Liver (tissue), 9 donors: ENCODE data around the gene EXOC5. TPM values are rescaled to one million over a fixed set of nuclear protein-coding genes. Genes with fewer than 3 reads are reported as not detected.
"Not testable (repeated sequence)": the region's sequence is repeated elsewhere in the genome, so short reads cannot be mapped to it uniquely, and the experiment has no call there.

Experiments
- DNase-seq: peaks from one replicate; pipeline ENCODE4 v3.0.0-alpha.2; 2017; ENCODE audit warnings: low spot score
- H3K27ac ChIP-seq, 2 donors: one replicate each; pipeline ENCODE4 v1.7.0; 2013; ENCODE audit warnings: inconsistent platforms in 2 of 2, low read length in 2 of 2, control low read depth in 1 of 2, low read depth in 1 of 2, mild to moderate bottlenecking in 1 of 2
- H3K27me3 ChIP-seq, 4 donors: one replicate each; pipeline versions ENCODE4 v1.6.1 to v1.7.0; 2013; ENCODE audit warnings: low read length in 3 of 4, inconsistent platforms in 1 of 4, mild to moderate bottlenecking in 1 of 4, moderate library complexity in 1 of 4; ENCODE audit not compliant: control insufficient read depth in 4 of 4, insufficient read depth in 4 of 4
- H3K36me3 ChIP-seq, 4 donors: one replicate each; pipeline versions ENCODE4 v1.6.1 to v1.7.0; 2013; ENCODE audit warnings: low read length in 3 of 4, mild to moderate bottlenecking in 3 of 4, low read depth in 1 of 4, moderate library complexity in 1 of 4; ENCODE audit not compliant: control insufficient read depth in 4 of 4, insufficient read depth in 3 of 4
- H3K4me1 ChIP-seq, 4 donors: one replicate each; pipeline versions ENCODE4 v1.6.1 to v1.7.0; 2013; ENCODE audit warnings: low read length in 3 of 4, mild to moderate bottlenecking in 3 of 4, moderate library complexity in 1 of 4; ENCODE audit not compliant: control insufficient read depth in 4 of 4, insufficient read depth in 4 of 4
- H3K4me3 ChIP-seq, 3 donors: one replicate each; pipeline versions ENCODE4 v1.6.1 to v1.7.0; 2013; ENCODE audit warnings: low read length in 3 of 3, control low read depth in 1 of 3, low read depth in 1 of 3, mild to moderate bottlenecking in 1 of 3
- H3K9ac ChIP-seq, 2 donors: one replicate each; pipeline ENCODE4 v1.7.0; 2013; ENCODE audit warnings: low read length in 2 of 2, mild to moderate bottlenecking in 2 of 2, moderate library complexity in 2 of 2, control low read depth in 1 of 2, low read depth in 1 of 2
- H3K9me3 ChIP-seq, 4 donors: one replicate each; pipeline versions ENCODE4 v1.6.1 to v1.7.0; 2013; ENCODE audit warnings: low read length in 3 of 4; ENCODE audit not compliant: control insufficient read depth in 4 of 4
- ATF3 ChIP-seq: IDR thresholded peaks from 2 replicates; pipeline ENCODE4 v1.6.1; 2016; ENCODE audit warnings: antibody characterized with exemption
- CTCF ChIP-seq: fragments of 150-350 bp; IDR thresholded peaks from 2 replicates; pipeline ENCODE4 v1.5.1; 2017; ENCODE audit warnings: improper control_type of control experiment, low read depth, low read length; ENCODE audit not compliant: missing input control
- EGR1 ChIP-seq, 2 donors: IDR thresholded peaks; 2 replicates each; pipeline ENCODE4 v1.6.1; 2016 to 2018; ENCODE audit warnings: antibody characterized with exemption in 2 of 2, low read depth in 2 of 2
- FOXA1 ChIP-seq: IDR thresholded peaks from 2 replicates; pipeline ENCODE4 v1.6.1; 2016; ENCODE audit warnings: antibody characterized with exemption
- GABPA ChIP-seq, 2 donors: IDR thresholded peaks in 1 of 2; conservative IDR thresholded peaks in 1 of 2; 2 replicates each; pipeline ENCODE4 v1.6.1; 2016; ENCODE audit warnings: antibody characterized with exemption in 2 of 2, mild to moderate bottlenecking in 1 of 2, moderate library complexity in 1 of 2
- HNF4A ChIP-seq, 2 donors: conservative IDR thresholded peaks; 2 replicates each; pipeline ENCODE4 v1.6.1; 2016; ENCODE audit warnings: antibody characterized with exemption in 2 of 2, mild to moderate bottlenecking in 2 of 2
- HNF4G ChIP-seq: IDR thresholded peaks from 2 replicates; pipeline ENCODE4 v1.6.1; 2016; ENCODE audit warnings: antibody characterized with exemption
- JUND ChIP-seq, 2 donors: IDR thresholded peaks; 2 replicates each; pipeline ENCODE4 v1.6.1; 2016; ENCODE audit warnings: antibody characterized with exemption in 2 of 2
- NR2F2 ChIP-seq: IDR thresholded peaks from 2 replicates; pipeline ENCODE4 v1.6.1; 2016; ENCODE audit warnings: antibody characterized with exemption
- REST ChIP-seq: IDR thresholded peaks from 2 replicates; pipeline ENCODE4 v1.6.1; 2016; ENCODE audit warnings: antibody characterized with exemption, mild to moderate bottlenecking
- RXRA ChIP-seq, 2 donors: IDR thresholded peaks; 2 replicates each; pipeline ENCODE4 v1.6.1; 2017 to 2018; ENCODE audit warnings: antibody characterized with exemption in 2 of 2, mild to moderate bottlenecking in 1 of 2
- SP1 ChIP-seq: IDR thresholded peaks from 2 replicates; pipeline ENCODE4 v1.6.1; 2018; ENCODE audit warnings: antibody characterized with exemption, mild to moderate bottlenecking
- YY1 ChIP-seq: IDR thresholded peaks from 2 replicates; pipeline ENCODE4 v1.6.1; 2016; ENCODE audit warnings: antibody characterized with exemption, mild to moderate bottlenecking
- ZBTB33 ChIP-seq: IDR thresholded peaks from 2 replicates; pipeline ENCODE4 v1.6.1; 2016; ENCODE audit warnings: antibody characterized with exemption
- WGBS: extraction: QIAGEN DNeasy Blood & Tissue Kit; methylation state at CpG from one replicate; pipeline ENCODE4 v1.1.7; 2013; 5-methylcytosine and 5-hydroxymethylcytosine counted together
- polyA plus RNA-seq, 2 donors: library from polyadenylated mRNA; stranded (reverse) in 1 of 2; unstranded in 1 of 2; fragments of 200-250 nt in 1 of 2; fragments of >200 nt in 1 of 2; fragmentation: Nextera tagmentation in 1 of 2; extraction: Ambion mirVana in 1 of 2; gene quantifications; one replicate each; pipeline versions ENCODE4 v1.2.1 to v1.2.3, GENCODE V29; 2013 to 2015
- total RNA-seq, 2 donors: library from RNA; depleted of rRNA; stranded (reverse); fragments of >200 nt; gene quantifications; one replicate each; pipeline ENCODE4 v1.2.3, GENCODE V29; 2014
- TF ChIP-seq, protein P1 (sequence below): IDR thresholded peaks from 2 replicates; pipeline ENCODE4 v1.6.1; 2016; ENCODE audit warnings: antibody characterized with exemption
- donor health status: healthy.
- donor health status: healthy.
- donor health status: healthy.
- donor health status: healthy.
- donor health status: healthy.

The EXOC5 gene
- total and polyA plus RNA-seq, 4 donors: 7.9 to 28.9 (median 20.8) TPM

GRCh38 chr14:57232006-57232405, 36.7 kb downstream of the EXOC5 start:
- no peak overlapping the region for H3K27ac ChIP-seq
- no peak overlapping the region for H3K9ac ChIP-seq
- no peaks in the 10 kb centered on the region for H3K4me1 ChIP-seq
- TF ChIP-seq RXRA (IDR thresholded peaks at IDR 0.05) (no peak), REST (no peak), HNF4G (no peak), NR2F2 (no peak), JUND (IDR thresholded peaks at IDR 0.05) (no peak), GABPA (IDR thresholded peaks at IDR 0.05 in 1 of 2, conservative IDR thresholded peaks at IDR 0.05 in 1 of 2) (no peak), SP1 (no peak), CTCF (no peak), FOXA1 (no peak), HNF4A (conservative IDR thresholded peaks at IDR 0.05) (no peak), YY1 (no peak), EGR1 (IDR thresholded peaks at IDR 0.05; ENCODE audit: low read depth in 2 of 2) (no peak), ATF3 (no peak), ZBTB33 (no peak)
- TF ChIP-seq, protein P1, sequence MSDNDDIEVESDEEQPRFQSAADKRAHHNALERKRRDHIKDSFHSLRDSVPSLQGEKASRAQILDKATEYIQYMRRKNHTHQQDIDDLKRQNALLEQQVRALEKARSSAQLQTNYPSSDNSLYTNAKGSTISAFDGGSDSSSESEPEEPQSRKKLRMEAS: no peak
- no peaks in the 10 kb centered on the region for H3K27me3 ChIP-seq
- no peaks in the 10 kb centered on the region for H3K9me3 ChIP-seq
- 94% methylated on average over 1 of the region's 1 CpG for WGBS
- DNase-seq: no peak
- peaks cover 6 to 28% (median 22%) of the 10 kb centered on the region in 4 donors for H3K36me3 ChIP-seq
- no peak overlapping the region for H3K4me3 ChIP-seq

GRCh38 chr14:57228320-57228719, 40.4 kb downstream of the EXOC5 start:
- H3K4me3 ChIP-seq, H3K4me1 ChIP-seq, H3K27ac ChIP-seq, H3K27me3 ChIP-seq, DNase-seq, H3K9ac ChIP-seq, H3K9me3 ChIP-seq: not testable (repeated sequence)
- 98% methylated on average over 2 of the region's 2 CpGs for WGBS
- H3K36me3 ChIP-seq: peaks cover 4 to 30% (median 20%) of the 10 kb centered on the region in 4 donors
